RKO (cell line): Measurements from ENCODE around the gene ADGRF3.
"Not testable (repeated sequence)": the region's sequence is repeated elsewhere in the genome, so short reads cannot be mapped to it uniquely, and the experiment has no call there.

Experiments used
- DNase-seq: peaks from one replicate; pipeline ENCODE4 v3.0.0-alpha.2; 2016; ENCODE audit warnings: low spot score

The ADGRF3 gene

DNA sequence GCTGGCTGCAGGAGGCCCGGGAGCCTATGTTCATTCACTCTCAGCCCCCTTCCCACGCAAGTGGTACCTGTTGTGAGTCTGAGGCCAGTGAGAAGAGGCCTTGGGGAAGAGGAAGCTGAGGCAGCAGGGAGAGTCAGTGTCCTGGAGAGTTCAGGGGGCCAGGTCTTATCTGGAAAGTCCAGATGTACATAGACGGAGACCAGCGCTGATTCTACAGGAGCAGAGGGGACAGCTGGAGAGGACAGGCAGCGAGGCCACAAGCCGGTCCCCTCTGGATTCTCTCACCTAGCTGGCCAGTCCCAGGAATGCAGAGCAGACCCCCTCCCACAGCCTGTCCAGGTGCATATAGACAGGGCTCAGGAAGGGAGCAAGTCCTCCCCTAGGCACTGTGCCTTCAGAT, 29.7 kb downstream of the ADGRF3 start:
- DNase-seq = no peak

DNA sequence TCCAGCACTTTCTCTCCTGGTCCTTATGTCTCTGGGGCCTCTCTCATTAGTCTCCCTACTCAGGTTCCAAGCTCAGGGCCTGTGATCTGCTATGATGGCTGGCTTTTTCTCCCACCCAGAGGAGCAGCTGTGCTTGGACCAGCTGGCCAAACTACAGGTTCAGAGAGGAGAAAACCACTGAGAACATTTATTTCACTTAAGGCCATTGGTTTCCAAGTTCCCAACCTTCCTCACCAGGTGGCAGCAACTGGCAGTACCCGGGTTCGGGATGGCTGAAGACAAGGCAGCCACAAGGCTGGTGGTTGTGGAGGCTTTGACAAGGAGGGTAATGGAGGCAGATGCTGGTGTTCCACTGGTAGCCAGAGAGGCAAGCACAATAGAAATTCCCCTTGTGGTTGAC, 30.5 kb downstream of the ADGRF3 start:
- DNase-seq = peak; percentile 9

DNA sequence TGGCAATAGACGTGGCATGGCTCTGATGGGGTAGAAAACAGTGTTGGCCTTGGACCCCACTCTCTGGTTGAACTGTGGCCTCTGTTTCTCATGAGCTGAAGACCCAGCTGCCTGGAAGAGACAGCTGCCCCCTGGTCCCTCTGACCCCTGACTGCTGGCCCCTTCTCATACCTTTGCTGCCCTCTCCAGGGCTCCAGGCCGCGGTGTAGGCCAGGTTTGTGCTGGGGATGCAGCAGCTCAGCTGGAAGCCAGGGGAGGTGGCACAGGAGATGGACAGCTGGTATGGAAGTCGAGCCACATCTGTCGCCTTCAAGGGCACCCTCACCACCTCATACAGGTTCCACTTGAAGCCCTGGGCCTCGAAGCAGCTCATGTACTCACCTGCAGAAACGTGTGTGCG, 32.3 kb downstream of the ADGRF3 start:
- no peak for DNase-seq

DNA sequence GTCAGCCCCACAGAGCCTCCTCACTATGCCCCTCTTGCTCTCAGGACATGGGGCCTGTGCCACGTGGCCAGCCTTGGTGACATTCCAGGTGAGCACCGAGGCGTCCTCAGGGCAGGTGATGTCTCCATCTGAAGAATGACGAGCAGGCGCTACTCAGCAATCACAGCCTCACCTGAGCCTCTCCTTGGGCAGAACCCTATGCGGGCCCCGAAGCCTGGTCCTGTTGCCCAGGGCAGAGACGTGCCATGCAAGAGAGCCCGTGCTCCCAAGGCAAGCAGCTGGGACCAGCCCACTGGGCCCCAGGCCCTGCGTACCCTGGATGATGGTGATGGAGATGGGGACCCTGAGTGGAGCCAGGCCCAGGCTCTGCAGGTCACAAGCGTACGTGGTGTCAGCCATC, 33.1 kb downstream of the ADGRF3 start:
- DNase-seq = no peak

DNA sequence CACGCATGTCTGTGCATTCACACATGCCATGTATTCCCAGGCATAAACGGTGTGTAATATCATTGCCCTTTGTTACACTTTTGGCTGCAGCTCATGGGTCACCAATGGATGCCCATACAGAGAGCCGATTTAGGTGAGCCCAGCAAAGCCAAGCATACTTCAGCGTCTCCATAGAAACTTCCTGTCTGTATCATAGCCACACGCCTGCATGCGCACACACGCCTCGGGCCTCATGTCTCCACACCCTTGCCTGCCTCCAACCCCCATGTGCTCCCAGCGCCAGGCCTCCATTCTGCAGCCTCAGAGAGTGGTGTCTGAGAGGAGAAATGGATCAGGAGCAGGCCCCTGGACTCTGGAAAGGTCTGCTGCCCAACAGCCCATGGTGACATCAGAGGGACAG, 34.1 kb downstream of the ADGRF3 start:
- no peak for DNase-seq

DNA sequence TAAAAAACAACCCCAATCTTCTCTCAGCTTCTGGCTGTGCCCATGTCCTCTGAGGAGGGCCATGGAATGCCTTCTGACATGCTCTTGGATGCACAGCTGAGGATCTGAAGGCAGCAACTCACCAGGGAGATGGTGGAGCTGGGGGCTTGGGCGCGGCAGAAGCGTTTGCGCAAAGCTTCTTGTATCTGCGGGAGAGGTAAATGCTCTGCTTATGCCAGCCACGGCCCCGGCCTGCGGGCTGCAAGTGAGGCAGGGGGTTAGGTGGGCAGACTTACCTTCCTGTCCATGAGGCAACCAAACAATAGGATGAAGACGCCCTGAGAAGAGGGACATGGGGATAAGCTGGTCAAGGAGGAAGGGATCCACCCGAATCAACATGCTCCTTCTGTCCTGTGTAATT, 36.7 kb downstream of the ADGRF3 start:
- no peak for DNase-seq

DNA sequence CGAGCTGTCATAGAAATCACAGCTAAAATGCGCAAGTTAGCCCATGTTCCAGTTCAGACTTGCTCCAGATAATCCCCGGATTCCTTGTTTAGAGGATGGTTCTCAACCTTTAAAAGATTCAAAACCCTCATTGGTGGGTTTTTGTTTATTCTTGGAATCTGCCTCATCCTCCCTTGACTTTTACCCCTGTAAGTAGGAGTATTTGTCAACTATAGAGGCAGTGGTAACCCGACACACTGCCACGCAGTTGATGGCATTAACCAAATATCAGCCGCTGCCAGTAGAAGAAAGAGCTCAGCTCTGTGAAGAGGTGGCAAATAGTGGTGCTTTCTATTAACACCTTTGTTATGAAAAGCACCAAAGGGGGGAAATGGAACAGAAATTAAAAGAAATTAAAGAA, 41.0 kb downstream of the ADGRF3 start:
- no peak for DNase-seq

DNA sequence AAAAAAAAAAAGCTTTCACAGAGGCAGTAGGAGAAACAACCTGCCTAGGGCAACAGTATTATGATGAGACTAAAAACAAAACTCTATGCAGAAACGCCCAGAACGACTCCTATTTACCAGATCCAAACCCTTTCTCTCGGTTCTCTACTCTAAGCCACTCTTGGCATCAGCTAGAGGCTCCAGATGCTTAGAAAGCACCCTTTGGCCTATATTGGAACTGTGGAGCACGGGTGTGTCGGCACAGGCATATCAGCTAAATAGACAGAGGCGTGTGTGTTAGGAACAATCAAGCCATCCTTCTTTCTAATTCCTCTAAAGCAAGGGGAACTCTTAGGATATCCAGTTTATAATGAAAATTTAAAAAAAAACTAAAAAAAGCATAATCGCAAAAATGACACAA, 41.5 kb downstream of the ADGRF3 start:
- DNase-seq = not testable (repeated sequence)

DNA sequence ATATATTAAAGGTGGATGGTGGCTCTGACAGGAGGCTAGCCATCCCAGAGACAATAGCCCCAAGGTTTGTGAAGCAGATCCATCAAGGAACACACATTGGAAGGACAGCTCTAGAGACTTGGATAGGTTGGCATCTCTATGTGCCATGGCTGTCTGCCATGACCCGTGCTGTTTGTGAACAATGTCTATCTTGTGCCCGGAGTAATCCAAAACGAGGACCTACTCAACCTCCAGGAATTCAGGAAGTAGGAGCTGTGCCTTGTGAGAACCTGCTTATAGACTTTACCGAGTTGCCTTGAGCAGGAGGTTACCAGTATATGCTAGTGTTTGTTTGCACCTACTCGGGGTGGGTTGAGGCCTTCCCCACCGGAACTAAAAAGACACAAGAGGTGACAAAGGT, 43.7 kb downstream of the ADGRF3 start:
- DNase-seq = no peak

DNA sequence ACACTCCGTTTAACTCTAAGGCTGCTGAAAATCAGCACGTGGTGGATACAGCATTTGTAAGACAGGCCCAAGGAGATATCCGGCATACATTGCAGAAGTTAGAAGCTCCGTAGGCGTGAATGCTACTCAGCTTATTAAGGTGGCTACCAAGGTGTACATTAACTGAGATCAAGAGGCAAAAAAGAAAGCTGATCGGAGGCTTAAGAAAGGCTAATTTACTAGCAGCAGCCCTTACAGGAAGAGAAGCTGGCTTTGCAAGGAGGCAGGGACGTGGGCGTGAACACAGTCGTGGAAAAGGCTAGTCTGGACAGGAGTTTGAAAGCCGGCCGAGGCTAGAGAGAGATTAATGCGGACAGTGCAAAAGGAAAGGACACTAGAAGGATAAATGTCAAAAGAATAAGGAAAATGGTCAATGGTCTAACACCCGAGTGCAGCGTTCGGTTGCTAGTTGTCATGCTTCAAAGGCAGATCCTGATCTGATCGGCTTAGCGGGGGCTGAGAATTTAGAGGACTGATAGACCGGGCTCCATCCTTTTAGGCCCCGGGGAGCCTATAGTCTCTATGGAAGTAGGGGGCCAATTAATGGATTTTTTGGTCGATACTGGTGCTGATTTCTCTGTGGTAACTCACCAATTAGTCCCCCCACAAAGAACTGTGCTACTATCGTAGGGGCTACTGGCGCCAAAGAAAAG, 46.2 kb downstream of the ADGRF3 start:
- no peak for DNase-seq

DNA sequence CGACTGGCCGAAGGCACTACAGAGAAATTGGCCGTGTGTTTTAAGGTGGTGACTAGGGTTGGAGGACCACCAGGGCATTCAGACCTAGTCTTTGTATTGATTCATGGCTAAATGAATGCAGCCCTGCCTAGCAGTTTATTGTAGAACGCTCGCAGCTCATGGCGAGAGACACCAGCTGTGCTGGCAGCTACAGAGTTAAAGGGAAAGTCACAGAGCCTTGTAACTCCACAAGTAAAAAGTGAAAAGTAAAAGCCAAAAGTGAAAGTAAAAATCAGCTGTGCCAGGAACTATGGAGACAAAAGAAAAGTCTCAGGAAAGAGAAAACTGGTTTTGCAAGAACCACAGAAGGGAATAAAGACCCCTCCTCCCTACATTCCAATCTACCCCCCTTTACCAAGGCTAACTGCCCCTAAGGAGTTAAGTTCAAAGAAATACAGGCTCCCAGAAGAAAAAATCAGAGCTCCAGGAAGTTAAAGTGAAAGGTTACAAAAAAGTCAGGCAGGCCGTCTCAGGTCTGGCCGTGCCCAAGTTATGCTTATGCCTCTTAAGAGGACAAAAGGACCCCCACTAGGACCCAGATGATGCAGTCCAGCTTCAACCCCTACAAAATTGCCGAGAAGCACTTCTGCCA, 47.0 kb downstream of the ADGRF3 start:
- DNase-seq = no peak

DNA sequence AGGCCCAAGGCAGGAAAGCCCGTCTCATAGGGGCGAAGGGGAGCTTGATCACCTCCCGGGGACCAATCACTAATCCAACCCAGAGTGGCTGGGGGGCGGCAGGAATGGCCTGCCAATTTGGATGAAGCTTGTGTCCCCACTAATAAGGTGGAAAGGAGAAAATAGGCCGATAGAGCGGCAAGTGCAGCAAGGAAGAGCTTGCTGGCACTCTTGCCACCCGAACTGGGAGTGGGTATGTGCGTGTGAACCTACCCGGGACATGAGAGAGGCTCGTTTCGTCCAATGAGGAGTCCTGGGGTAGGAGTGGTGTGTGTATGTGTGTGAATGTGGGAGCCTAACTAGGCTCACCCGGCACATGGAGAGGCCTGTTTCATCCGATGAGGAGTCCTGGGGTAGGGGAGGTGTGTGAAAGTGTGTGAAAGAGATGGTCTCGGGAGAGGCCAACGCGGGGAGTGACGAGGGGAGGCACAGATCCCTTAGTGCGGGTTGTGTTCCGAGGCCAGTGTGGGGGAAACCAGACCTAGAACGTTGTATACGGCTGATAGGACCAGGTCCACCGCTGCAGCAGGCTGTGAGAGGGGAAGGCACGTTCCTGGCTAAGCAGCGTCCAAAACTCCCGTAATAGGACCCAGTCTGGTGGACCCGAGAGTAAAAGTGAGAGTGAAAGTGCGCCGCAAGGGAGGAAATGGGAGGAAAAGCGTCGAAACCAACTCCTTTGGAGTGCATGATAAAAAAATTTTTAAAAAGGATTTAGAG, 47.8 kb downstream of the ADGRF3 start:
- no peak for DNase-seq

DNA sequence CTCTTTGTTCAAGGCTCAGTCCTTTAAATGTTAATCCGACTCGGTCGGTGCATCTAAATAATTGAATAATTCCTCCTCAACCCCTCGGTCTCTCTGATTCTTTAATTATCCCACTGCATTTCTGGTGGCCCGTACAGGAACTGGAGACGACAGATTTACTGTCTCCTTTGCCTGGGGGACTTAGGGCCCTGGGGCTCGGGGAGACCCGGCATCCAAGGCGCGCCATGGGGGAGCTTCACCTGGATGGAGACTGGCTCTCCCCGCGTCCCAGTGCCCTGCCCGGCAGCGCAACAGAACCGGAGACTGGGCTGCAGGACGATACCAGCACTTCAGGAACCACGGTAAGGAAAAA, 48.3 kb downstream of the ADGRF3 start:
- DNase-seq = no peak

DNA sequence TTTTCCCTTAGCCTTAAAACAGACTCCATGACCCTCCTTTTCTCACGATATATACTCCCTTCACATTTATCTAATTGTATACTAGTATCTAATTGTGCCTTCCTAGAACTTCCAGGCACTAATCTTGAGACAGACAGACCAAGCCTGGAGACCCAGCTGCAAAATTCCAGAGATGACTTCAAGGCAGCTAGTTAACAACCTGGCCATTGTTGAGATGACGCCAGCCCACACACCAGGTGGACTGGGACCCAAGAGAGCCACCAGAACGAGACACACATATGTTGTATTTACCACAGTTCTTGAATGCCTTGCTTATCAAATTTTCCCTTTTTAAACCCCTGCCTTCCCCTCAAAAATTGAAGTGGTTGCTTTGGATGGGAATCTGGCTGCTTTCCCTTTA, 49.5 kb downstream of the ADGRF3 start:
- no peak for DNase-seq

DNA sequence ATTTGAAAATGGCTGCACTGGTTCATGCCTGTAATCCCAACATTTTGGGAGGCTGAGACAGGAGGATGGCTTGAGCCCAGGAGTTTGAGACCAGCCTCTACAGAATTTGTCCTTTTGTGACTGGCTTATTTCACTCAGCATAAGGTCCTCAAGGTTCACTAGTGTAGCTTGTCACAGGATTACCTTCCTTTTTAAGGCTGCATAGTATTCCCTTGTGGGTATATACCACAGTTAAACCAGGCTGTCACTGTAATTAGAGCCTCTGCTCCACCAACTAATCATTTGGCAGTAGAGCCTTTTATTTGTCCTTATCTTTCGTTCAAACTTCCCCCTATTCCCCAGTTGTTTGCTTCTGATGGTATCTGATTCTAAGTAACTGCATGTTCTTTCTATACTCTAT, 51.1 kb downstream of the ADGRF3 start:
- DNase-seq = no peak

DNA sequence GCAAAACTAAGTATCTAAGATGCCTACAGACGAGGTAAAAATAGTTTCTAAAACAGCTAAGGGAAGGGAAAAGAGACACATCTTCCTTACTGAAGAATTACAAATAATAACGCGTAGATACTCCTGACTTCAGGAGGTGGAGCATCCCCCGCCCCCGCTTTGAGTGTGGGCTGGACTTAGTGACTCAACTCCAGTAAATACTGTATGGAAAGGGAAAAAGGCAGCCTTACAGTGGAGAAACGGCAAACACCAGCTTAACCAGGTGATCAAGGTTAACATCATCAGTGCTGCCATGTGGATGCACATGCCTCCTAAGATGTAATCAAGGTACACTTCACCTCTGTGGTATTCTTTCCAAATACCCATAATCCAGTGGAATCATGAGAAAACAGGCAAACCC, 53.9 kb downstream of the ADGRF3 start:
- peak; percentile 52 for DNase-seq

DNA sequence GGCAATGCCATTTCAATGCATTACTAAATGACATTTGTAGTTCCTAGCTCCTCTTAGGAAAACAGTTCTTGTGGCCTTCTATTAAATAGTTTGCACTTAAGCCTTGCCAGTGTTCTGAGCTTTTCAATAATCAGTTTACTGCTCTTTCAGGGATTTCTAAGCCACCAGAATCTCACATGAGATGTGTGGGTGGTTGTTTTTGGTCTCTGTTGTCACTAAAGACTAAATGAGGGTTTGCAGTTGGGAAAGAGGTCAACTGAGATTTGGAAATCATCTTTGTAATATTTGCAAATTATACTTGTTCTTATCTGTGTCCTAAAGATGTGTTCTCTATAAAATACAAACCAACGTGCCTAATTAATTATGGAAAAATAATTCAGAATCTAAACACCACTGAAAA, 56.6 kb downstream of the ADGRF3 start:
- DNase-seq = no peak

DNA sequence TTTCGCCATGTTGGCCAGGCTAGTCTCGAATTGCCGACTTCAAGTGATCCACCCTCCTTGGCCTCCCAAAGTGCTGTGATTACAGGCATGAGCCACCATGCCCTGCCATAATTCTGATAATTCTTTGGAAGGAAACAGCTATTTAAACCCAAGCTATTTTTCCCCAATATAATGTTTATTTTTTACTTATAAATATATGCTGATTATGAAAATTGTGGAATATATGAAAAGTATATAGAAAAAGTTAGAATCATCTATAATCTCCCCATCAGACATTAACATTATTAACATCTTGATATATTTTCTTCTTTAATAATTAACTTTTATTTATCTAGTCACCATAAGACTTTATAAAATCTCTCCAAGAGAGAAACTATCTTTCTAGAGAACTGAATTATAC, 60.7 kb downstream of the ADGRF3 start:
- DNase-seq = no peak

DNA sequence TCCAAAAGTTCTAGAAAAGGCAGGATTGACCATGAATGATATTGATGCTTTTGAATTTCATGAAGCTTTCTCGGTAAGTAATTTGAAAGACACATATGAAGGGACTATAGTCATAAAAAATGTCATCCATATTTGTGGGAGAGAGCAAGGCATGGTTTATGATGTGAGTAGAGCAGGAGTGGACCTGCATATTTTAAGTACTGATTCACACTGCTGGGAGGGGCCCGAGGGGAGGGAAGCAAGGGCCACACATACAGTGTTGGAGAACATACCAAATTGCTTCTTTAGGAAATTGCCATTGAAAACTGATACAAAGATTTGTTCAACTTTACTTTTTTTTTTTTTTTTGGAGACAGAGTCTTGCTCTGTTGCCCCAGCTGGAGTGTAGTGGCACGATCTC, 62.5 kb downstream of the ADGRF3 start:
- DNase-seq = peak; percentile 6

DNA sequence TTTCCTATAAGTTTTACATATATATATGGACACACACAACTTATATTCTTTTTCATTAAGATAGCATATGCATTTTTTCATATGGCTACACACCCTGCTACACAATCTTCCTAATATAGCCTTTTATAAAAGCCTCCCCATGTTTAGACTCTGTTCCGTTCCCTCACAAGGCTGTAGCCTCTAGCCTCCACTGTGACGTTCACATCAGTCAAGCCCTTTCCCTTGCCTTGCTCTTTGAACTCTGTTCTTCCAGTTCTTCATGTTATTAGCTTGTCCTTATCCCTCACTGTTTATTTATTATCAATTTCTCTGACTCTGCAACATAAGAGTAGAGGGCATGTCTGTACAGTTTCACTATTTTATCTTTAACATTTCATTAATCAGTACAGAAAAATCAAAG, 63.0 kb downstream of the ADGRF3 start:
- no peak for DNase-seq

DNA sequence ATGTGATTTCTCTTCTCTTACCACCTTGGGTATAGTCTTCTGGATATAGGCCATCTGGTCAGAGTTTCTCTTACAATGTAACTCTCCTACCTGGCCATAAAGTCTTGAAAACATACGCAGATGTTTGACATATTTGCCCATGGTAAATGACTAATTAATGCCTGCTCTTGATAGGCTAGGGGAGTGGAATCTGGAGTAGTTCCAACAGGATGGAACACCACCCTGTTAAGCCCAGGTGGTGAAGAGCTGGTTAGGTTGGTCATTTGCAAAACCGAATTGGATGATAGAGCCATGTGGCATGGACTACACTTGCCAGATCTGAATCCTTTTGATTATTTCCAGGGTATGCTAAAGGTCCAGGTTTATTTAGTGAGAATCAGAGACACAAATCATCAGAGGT, 65.4 kb downstream of the ADGRF3 start:
- no peak for DNase-seq

DNA sequence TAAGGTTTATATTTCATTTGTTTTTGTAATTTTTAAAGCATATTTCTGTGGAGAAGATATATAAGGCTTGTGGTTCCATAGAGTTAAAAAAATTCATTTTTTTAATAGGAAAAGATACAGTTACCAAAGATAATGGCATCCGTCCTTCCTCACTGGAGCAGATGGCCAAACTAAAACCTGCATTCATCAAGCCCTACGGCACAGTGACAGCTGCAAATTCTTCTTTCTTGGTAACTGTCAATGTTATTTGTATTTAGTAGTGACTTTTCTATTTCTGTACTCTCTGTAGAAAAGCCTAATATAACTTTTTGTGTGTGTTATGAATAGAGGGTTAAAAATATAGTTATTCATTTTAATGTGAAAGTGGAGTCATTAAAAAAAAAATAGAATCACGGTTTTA, 66.7 kb downstream of the ADGRF3 start:
- no peak for DNase-seq

DNA sequence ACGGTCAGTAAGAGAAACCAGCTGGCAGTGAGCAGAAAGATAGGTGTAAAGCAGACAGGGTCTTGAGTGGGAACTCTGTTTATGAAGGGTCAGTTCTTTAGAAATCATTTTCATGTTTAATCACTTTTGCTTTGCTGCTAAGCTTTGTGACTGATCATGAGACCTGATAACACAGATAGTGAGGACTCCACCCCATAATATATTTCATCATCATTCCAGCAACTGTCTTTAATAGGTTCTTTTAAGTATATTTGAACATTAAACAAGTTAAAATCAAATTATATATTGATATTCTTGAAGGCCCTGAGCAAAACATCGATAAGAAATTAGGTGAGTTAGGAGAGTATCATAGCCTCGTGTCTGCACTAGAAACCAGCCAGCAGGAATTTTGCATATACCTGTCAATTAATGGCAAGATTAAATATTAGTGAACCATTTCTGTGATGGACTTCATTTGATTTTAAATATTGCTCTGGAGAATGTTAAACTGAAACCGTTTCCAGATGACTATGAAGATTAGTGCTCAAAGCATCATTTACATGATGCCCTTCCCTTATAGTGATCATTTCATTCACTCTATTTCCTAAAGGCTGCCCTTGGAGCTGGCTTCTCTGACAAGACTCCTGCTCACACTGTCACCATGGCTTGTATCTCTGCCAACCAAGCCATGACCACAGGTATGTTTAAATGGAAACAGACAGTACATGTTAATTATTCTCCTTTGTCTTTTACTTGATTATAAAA, 69.9 kb downstream of the ADGRF3 start:
- DNase-seq = no peak
